HG02970 (cell line): ENCODE results near the gene MBD2.

Experiments used
- ATAC-seq: cut with Tn5 transposase; IDR thresholded peaks from one replicate; pipeline ENCODE4 v1.9.1; 2021; ENCODE audit warnings: mild to moderate bottlenecking, moderate library complexity, moderate number of reproducible peaks; ENCODE audit not compliant: unreplicated experiment, low FRiP score

The MBD2 gene

GRCh38 chr18:54203914-54204313, 20.6 kb downstream of the MBD2 start:
- ATAC-seq = no peak

- no peak for ATAC-seq
These were observed 21.6 kb downstream of the MBD2 start for GRCh38 chr18:54202851-54203250.

GRCh38 chr18:54197747-54198411, 26.6 kb downstream of the MBD2 start:
- ATAC-seq = no peak

GRCh38 chr18:54193786-54194185, 30.7 kb downstream of the MBD2 start:
- no peak for ATAC-seq

- no peak for ATAC-seq
These were observed 31.6 kb downstream of the MBD2 start for GRCh38 chr18:54192900-54193299.

GRCh38 chr18:54192415-54192814, 32.1 kb downstream of the MBD2 start:
- no peak for ATAC-seq

- no peak for ATAC-seq
These were observed 33.1 kb downstream of the MBD2 start for GRCh38 chr18:54191352-54191751.

- no peak for ATAC-seq
These were observed 37.1 kb downstream of the MBD2 start for GRCh38 chr18:54187372-54187771.

GRCh38 chr18:54184836-54185235, 39.6 kb downstream of the MBD2 start:
- no peak for ATAC-seq

GRCh38 chr18:54183390-54183789, 41.1 kb downstream of the MBD2 start:
- ATAC-seq = no peak

GRCh38 chr18:54181856-54182602, 42.4 kb downstream of the MBD2 start:
- no peak for ATAC-seq

GRCh38 chr18:54173980-54174630, 50.4 kb downstream of the MBD2 start:
- ATAC-seq = no peak

GRCh38 chr18:54173250-54173649, 51.2 kb downstream of the MBD2 start:
- no peak for ATAC-seq

- ATAC-seq = no peak
These were observed 54.8 kb downstream of the MBD2 start for GRCh38 chr18:54169431-54170403.

GRCh38 chr18:54165450-54165849, 59.0 kb downstream of the MBD2 start:
- no peak for ATAC-seq

- ATAC-seq = no peak
These were observed 61.0 kb downstream of the MBD2 start for GRCh38 chr18:54163453-54163852.

- ATAC-seq = no peak
These were observed 62.0 kb downstream of the MBD2 start for GRCh38 chr18:54162431-54162830.

- no peak for ATAC-seq
These were observed 63.2 kb downstream of the MBD2 start for GRCh38 chr18:54161267-54161666.

- no peak for ATAC-seq
These were observed 64.6 kb downstream of the MBD2 start for GRCh38 chr18:54159906-54160305.

GRCh38 chr18:54157646-54158385, 66.7 kb downstream of the MBD2 start:
- no peak for ATAC-seq
